CD4-positive, alpha-beta T cell treated with Interleukin-1 beta for 1 hour (primary cell): ENCODE results near the gene BRSK1.
A peak's percentile ranks its signal among the peaks of the same experiment; 100 is the strongest.

Experiments
- DNase-seq, 2 donors: peaks; one replicate each; pipeline ENCODE4 v3.0.0-alpha.2; 2020 to 2022

Gene BRSK1

DNA sequence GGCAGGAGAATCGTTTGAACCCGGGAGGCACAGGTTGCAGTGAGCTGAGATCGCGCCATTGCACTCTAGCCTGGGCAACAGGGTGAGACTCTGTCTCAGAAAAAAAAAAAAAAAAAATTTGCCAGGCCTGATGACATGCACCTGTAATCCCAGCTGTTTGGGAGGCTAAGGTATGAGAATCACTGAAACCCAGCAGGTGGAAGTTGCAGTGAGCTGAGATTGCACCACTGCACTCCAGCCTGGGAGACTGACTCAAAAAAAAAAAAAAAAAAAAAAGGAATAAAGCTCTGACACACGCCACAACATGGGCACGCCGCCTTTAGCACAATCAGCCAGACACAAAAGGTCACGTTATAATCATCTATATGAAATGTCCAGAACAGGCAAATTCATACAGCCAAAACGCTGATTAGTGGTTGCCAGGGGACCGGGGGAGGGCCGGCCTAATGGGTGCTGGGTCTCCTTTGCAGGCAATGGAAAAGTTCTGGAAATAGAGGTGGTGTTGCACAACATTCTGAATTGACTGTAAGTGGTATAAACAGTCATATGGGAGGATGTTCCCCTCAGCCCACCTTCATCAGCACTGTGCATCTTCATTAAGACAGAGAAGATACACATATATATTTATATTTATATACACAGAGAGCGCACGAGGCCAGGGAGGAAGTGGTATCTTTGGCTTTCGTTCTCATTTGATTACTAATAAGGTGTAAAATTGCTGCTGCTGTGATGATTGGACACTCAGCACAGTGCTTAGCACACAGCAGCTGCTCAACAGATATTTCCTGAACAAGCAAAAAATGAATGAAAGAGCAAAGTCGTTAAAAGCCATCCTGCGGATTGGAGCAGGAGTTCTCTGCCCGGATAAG lies 7.7 kb upstream of the BRSK1 start:
- DNase-seq, result peak in 1 of 2 donors; percentile 48

DNA sequence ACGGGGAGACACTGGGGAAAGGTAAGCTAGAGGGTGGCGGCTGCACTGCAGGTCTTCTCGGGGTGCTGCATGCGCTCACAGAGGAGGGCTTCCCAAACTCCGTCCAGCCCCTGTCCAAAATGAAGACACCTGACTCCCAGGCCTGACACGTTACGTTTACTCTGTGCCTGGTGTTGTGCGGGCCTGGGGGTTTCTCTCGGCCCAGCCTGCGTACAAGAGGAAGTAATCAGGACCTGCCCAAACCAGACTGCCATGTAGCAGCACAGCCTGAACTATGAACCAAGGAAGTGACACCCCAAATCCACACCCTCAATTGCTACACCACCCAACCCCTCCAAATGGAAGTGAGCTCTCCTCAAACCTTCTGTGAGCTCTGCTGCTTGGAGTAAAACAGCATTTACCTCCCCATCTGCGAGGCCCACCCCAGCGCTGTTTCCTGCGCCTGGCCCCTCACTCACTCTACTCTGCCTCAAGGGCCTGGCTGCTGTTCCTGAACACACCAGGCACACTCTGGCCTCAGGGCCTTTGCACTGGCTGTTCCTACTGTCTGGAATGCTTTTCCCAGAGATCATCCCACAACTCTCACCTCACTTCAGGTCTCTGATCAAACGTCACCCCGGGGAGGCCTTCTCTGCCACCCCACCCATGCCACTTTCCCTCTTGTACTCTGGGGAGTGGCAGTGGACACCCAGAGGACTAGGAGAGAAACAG lies 6.9 kb upstream of the BRSK1 start:
- DNase-seq, result peak; percentile 33 to 51

DNA sequence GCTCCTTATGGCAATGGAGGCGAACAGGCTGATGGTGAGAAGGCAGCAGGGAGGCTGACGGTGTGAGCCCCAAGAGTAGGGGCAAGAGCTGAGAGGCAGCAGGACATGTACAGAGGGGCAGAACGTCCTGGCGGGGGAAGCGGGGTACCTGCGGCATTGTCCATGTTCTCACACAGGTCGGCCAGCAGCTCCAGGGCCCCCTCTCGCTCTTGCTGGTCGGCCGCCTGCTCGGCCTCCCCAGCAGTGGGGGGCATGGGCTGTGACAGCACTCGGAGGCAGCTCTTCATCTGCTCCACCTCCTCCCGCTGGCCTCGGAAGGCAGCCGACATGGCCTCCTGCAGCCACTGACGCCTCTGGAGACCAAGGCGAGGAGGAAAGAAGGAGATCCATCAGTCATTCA lies 6.3 kb upstream of the BRSK1 start:
- DNase-seq, result no peak

DNA sequence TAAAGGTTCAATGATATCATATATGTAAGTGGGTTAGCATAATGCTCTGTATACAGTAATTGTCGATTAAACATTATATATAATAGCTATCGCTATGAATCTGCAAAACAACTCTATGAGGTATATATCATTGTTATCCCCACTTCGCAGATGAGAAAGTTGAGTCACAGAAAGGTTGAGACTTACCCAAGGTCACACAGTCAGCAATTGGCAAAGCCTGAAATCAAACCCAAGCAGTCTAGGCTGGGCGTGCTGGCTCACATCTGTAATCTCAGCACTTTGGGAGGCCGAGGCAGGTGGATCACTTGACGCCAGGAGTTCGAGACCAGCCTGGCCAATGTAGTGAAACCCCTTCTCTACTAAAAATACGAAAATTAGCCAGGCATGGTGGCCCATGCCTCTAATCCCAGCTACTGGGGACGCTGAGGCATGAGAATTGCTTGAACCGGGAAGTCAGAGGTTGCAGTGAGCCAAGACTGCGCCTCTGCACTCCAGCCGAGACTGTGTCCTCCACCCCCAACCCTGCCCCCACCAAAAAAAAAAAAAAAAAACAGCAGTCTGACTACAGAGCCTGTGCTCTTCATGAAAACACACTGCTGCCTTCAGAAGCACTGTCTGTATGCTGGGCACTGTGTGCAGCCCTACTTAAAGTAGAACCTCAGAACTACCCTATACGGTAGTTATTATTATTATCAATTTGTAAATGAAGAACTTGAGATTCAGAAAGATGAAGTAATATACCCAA lies 5.2 kb upstream of the BRSK1 start:
- no peak for DNase-seq

DNA sequence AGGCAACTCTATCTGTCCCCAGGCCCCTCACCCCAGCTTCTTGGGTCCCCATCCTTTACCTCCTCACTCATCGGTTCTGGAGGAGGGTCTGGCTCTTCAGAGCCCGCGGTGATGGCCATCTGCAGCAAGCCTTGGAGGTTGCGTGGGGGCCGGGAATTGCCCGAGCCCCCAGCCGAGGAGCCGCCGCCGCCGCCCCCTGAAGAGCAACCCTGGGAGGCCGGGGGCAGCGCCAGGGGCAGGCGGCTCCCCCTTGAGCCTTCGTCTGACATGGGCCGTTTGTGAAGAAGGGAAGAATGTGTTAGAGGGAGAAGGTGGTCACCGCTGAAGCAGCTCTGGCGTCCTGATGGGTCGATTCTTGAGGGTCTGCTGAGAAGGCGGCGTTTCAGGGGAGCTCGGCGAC lies 4.5 kb upstream of the BRSK1 start:
- DNase-seq, result no peak

DNA sequence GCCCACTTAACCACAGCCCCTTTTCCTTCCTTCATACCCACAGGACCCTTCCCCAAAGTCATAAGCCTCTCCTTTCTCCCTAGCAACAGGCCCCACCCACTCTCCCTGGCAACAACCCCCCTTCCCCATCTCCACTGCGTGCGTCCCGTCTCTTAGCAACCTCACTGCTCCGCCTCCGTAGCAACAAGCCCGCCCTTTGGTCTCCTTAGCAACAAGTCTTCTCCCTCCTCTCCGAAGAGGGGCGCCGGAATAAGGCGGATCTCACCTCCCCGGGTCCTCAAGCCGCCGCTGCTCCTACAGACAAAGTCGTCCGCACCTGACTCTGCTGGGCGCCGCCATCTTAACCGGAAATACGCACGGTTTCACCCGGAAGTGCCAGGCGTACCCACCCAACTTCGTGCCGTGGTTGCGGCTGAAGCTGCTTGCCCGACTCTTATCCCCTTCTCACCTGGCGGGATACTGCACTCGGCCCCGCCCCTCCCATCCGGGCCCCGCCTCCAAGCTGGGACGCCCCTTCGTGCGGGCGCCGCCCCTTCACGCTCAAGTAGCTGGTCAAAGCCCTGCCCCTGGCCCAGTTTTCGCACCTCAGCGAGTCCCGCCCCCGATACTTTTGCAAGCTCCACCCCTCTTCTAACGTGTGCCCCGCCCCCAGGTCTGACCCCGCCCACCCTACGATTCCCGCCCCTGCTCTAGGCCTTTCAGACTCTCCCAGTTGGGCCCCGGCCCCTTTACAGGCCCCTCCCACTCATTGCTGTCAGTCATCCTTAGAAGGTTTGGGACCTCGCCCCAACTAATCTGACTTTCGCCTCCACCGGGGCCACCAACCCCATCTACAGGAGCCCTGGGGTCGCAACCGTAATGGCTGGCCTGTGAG lies 3.8 kb upstream of the BRSK1 start, which contains the start of gene HSPBP1:
TSS of gene HSPBP1 (minus strand) at position 341 of the 874 bp plus-strand sequence. CDS start 502 bp downstream, outside the sequence.
- DNase-seq, result peak; percentile 98

DNA sequence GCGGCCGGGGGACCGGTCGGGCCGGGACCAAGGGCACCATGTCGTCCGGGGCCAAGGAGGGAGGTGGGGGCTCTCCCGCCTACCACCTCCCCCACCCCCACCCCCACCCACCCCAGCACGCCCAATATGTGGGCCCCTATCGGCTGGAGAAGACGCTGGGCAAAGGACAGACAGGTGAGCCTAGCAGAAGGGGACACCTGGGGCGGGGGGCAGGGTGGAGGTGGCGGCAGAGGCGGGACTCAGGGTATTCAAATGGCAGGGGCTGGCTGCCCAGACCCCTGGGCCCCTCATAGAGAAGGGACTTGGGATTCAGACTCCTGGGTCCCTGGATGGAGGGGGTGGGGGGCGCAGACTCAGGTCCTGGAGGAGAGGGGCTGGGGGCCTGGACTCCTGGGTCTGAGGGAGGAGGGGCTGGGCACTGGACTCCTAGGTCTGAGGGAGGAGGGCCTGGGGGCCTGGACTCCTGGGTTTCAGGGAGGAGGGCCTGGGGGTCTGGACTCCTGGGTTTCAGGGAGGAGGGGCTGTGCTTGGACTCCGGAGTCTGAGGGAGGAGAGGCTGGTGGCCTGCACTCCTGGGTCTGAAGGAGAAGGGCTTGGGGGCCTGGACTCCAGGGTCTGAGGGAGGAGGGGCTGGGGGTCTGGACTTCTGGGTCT lies 735 bp downstream of the BRSK1 start:
- no peak for DNase-seq

DNA sequence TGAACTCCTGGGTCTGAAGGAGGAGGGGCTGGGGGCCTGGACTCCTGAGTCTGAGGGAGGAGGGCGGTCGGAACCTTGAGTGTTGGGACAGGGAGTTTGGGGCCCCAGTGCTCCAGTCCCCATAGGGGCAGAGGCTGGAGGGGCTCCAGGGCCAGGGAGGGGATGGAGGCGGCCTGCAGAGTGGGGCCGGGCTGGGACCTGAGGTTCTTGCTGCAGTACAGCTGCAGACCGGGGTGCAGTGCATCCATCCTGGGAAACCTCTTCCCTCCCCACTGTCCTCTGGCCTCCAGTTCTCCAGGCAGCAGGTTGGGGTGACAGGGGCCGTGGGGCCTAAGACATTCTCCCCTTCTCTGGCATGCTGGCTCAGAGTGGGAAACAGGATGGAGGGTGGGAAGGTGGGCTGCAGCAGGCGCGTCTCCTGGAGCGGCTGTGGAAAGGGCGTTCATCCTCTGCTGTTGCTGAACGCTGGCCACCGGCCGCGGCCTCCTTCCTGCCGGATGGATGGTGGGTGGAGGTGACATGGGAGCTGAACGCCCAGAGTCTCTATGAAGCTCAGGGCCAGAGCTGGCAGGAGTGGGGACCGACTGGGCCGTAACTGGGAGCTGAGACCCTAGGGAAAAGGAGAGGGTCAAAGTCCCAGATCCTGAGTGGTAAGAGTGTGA lies 1.6 kb downstream of the BRSK1 start:
- no peak for DNase-seq

DNA sequence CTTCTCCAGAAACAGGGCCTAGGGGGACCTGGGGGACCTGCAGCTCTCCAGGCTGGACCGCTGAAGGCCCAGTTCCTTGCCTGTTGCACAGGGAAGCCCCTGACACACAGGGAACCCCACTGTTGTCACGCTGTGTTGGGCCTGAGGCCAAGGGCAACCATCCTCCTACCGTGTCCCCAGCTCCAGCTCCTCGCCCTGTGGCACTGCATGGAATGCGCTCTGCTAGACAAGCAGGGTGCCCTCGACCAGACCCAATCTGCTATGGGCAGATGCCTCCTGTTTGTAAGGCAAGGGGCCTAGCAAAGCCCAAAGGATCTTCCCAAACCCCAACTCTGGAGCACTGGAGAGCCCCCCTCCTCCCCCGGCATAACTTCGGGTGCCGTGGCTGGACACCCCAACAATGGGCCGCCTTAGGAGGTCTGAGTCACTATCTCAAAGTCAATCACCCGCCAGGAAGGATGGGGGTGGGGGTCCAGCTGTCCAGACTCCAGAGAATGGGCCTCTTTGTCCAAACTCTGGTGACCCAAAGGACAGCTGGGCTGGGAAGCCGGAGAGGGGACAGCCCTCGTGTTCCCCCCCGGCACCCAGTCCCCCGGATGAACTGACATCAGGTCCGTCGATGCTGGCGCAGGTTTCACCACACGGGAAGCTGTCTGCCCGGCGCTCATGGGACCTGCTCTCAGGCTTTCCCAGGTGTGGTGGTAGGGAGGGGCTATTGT lies 3.7 kb downstream of the BRSK1 start:
- no peak for DNase-seq

DNA sequence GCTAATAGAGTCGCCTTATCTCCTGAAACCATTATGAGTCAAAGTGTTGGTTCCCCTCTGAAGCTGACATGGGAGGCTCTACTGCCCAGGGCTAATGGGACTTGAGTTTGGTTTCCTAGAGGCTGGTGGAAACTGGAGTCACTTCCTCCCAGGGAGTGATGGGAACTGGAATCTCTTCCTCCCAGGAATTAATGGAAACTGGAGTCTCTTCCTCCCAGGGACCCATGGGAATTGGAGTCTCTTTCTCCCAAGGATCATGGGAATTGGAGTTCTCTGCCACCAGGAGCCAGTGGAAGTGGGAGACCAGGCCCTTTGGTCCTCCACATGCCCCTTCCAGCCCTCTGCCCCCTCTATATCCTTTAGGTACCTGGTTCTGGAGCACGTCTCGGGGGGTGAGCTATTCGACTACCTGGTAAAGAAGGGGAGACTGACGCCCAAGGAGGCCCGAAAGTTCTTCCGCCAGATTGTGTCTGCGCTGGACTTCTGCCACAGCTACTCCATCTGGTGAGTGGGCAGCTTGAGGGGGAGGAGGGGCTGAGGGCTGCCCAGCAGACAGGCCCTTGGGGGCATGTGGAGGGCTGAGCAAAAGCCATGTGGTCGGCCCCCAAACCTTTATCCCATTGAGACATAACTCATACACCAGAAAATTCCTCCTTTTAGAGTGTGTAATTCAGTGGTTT lies 5.5 kb downstream of the BRSK1 start:
- no peak for DNase-seq

DNA sequence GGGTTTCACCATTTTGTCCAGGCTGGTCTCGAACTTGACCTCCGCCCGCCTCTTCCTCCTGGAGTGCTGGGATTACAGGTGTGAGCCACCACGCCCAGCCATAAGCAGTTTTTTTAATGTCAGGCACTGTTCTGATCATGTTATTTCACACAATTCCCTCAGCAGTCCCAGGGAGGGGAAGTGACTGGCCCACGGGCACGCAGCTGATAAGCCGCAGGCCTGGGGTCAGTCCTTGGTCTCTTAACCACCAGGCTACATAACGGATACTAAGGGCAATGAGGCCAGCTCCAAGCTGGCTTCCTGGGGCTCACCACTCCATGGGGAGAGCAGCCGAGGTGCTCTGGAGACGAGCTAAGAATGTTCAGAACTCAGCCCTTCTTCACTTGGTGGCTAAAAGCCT lies 13.5 kb downstream of the BRSK1 start:
- no peak for DNase-seq

DNA sequence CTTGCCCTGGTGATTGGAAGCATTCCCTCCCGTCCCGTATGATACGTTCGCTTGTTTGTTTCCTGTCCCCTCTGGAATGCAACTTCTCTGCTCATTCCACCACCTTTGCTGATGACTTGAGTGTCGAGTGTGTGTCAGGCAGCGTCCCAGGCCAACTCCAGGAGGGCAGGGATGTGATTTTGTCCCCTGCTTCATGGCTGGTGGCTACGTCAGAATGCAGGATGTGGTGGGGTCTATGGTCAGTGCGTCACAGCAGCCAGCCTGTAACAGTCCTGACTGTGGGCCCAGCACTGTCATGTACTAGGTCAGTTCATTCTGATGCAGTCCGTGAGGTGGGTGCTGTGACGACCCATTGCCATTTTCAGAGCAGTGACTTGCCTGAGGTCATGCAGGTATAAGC lies 16.2 kb downstream of the BRSK1 start:
- DNase-seq, result no peak

DNA sequence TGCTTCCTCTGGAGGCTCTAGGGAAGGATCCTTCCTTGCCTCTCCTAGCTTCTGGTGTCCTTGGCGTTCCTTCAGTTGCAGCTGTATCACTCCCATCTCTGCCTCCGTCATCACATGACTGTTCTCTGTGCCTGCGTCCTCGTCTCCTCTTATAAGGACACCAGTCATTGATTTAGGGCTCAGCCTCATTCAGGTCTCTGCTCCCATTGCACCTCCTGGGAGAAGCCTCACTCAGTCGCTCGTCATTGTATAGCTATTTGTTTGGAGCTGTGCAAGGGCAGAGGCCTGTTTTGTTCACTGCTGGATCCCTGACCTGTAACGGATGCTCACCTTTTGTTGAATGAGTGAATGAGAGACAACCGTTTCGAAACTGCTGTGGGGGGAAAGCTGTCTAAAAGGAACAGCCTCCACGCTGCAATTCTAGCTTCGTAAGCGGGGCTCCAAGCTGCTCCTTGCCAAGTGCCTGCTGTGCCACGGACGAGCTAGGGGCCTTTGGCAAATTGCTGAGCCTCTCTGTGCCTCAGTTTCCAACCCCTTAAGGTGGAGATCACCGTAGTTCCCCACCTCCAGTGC lies 17.2 kb downstream of the BRSK1 start:
- no peak for DNase-seq

DNA sequence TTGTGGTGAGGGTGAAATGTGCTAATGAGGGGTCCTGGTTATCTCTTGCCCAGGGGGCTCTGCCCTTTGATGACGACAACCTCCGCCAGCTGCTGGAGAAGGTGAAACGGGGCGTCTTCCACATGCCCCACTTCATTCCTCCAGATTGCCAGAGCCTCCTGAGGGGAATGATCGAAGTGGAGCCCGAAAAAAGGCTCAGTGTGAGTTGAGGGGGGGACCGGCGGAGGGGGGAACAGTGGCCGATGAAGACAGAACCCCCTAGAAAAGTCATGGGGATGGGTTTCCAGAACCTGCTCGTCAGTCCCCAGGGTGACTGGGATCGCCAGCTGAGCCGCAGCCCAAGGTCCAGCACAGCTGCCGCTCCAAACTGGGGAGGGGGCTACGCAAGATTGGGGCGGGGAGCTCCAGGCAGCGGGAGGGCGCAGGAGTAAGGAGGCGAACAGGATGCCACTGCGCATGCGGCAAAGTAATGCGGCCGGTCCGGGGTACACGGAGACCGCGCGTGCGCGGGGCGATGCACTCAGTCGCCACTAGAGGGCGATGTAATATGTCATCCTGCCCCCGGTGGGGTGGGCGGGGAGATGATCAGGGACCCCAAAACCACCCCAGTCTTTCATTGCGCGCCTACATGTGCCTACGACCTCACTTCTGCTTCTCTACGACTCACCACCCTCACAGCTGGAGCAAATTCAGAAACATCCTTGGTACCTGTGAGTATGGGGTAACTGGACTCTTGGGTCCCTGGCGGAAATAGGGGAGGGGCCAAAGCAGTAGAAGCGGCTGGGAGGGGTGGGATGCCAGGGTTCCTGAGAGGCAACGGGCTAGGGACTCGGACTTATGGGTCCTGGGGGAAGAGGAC lies 17.9 kb downstream of the BRSK1 start:
- DNase-seq, result peak; percentile 92

DNA sequence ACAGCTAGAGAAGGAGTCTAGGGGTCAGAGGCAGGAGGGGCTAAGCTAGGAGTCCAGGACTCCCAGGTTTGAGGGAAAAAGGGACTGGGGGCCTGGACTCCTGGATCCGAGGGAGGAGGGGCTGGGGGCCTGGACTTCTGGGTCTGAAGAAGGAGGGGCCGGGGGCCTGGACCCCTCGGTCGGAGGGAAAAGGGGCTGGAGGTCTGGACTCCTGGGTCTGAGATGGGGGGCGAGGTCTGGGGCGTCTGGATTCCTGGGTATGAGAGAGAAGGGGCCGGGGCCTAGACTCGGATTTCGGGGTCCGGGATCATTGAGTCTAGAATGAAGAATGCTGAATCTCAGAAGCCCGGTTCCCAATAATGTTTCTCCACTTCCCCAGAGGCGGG lies 18.5 kb downstream of the BRSK1 start:
- no peak for DNase-seq

DNA sequence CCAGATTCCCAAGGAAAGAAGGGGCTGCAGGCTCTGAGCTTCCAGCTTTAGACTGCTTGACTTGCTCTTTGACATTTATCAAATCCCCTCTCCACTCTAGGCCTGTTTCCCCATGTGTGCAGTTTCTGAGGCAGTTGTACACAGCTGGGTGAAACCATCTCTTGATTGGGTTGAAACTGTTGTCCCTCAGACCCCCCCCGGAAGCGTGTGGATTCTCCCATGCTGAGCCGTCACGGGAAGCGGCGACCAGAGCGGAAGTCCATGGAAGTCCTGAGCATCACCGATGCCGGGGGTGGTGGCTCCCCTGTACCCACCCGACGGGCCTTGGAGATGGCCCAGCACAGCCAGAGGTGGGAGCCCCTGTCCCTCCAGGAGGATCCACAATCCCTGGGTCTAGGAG lies 19.7 kb downstream of the BRSK1 start:
- DNase-seq, result no peak

DNA sequence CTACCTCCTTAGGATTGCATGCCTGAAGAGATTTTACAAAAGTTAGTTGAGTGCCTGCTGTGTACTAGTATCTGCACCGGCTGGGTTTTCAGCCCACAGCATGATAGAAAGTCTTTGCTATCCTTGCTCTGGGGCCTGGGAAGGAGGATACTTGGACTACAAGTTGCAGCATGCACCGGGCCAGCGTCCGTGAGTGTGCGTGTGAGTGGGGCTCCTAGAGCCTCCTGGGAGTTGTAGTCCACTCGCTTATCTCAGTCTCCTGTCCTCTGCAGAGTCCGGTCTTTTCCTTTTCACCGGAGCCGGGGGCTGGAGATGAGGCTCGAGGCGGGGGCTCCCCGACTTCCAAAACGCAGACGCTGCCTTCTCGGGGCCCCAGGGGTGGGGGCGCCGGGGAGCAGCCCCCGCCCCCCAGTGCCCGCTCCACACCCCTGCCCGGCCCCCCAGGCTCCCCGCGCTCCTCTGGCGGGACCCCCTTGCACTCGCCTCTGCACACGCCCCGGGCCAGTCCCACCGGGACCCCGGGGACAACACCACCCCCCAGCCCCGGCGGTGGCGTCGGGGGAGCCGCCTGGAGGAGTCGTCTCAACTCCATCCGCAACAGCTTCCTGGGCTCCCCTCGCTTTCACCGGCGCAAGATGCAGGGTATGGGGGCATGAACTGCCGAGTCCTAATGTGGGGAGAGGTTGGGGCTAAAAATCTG lies 20.6 kb downstream of the BRSK1 start:
- DNase-seq, result peak; percentile 23 to 27

DNA sequence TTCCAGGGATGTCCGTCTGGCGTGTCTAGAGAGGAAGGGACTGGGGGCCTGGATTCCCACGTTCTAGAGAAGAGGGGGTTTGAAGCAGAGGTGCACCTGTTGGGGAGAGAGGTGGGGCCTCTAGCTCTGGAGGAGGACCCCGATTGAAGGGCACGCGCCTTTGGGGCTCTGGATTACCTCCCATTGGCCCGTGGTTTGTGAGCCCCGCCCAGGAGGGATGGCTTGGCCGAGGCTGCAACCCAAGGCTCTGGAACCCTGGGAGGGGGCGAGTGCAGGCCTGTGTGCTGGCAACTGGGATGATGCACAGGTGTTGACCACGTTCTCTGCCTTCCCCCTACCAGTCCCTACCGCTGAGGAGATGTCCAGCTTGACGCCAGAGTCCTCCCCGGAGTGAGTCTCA lies 21.2 kb downstream of the BRSK1 start:
- DNase-seq, result no peak
